ENCODE results near the gene ADAMTS10.
"Not testable (repeated sequence)": the region's sequence is repeated elsewhere in the genome, so short reads cannot be mapped to it uniquely, and the experiment has no call there.

Gene ADAMTS10

GRCh38 chr19:8592231-8593009, 18.1 kb downstream of the ADAMTS10 start:
- peak; percentile 97 for DNase-seq

DNA sequence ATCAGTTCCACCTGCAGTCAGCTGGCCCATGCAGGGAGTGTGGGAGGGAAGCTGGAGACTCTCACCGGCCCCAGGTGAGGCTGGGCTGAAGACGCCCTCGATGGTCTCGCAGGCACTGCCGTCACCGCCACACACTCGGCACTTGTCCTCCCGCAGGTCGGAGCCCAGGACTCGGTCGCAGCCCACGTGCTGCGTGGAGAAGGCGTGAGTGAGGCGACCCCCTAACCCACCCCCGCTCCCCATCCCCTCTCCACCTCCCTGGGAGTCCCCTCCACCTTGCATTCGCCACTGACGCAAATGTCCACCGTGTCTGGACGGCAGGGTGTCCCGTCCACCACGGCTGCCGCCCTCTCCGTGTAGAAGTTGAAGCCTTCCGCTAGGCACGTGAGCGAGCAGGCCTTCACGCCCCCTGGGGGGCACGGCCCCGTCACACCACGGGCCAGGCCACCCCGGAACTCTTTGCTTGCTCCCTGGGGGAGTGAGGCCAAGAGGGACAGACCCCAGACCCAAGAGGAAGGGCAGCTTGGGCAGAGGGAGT, 21.3 kb downstream of the ADAMTS10 start:
- no peak for DNase-seq

GRCh38 chr19:8585894-8586750, 24.4 kb downstream of the ADAMTS10 start:
- peak; percentile 72 for DNase-seq

GRCh38 chr19:8584965-8585893, 25.3 kb downstream of the ADAMTS10 start:
- DNase-seq, result no peak

DNA sequence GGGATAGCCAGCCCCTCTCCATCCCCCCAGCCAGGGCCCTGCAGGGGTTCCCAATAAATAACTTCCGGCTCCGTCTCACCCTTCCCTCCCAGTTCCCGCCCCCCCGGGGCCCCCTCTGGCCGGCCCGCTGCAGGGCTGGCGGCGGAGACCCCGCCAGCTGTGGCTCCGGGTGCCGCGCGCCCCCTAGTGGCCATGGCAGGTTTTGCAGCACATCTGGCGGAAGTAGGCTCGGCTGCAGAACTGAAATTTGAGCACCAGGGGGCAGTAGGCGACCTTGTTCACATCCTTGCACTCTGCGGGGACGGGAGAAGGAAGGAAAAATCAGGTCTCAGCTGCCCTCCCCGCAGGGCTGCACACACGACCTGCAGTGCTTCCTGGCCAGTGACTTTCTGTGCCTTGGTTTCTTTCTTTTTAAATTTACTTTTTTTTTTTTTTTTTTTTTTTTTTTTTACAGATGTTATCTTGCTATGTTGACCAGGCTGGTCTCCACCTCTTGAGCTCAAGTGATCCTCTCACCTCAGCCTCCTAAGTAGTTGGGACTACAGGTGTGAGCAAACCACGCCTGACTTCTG, 29.7 kb downstream of the ADAMTS10 start:
- DNase-seq, result peak; percentile 90

DNA sequence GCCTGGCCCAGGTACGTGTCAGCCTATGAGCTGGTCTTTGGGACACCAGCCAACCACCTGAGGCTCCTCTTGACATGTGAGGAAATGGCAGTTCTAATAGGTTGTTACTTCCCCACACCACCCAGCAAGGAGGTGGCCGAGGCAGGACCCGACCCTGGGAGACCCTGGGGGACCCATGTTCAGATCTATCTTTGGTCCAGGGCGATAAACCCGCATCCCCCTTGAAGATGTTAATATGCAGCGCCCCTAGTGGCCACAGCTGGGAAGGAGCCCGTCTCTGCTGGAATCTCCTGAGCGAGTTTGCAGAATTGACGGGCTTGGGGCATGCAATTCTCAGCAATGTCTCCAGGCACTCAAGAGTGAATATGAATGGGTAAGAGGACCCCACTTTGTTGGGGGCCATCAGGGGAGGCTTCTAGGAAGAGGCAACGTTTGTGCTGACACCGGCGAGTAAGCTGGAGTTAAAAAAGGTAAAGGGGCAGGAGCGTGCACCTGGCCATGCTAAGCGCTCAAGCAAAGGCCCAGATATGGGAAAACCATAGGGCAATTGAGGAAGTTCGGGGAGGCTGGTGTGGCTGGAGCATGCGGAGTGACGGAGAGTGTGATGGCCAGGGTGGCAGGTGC, 31.8 kb downstream of the ADAMTS10 start:
- peak; percentile 85 for DNase-seq

DNA sequence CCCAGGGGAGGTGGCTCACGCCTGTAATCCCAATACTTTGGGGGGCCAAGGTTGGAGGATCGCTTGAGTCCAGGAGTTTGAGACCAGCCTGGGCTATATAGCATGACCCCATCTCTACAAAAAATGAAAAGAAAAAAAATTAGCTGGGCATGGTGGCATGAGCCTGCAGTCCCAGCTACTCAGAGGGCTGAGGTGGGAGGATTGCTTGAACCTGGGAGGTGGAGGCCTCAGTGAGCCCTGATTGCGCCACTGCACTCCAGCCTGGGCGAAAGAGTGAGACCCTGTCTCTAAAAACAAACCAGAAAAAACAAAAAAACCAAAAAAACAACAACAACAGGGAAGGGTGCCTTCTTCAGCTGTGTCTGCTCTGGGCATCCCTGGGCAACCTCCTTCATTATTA, 32.8 kb downstream of the ADAMTS10 start:
- no peak for DNase-seq

GRCh38 chr19:8577247-8577646, 33.3 kb downstream of the ADAMTS10 start, which contains the start of gene MYO1F:
MYO1F (minus strand) TSS chr19:8577442; CDS start chr19:8577309, 133 bp downstream.
- DNase-seq, result peak; percentile 35

DNA sequence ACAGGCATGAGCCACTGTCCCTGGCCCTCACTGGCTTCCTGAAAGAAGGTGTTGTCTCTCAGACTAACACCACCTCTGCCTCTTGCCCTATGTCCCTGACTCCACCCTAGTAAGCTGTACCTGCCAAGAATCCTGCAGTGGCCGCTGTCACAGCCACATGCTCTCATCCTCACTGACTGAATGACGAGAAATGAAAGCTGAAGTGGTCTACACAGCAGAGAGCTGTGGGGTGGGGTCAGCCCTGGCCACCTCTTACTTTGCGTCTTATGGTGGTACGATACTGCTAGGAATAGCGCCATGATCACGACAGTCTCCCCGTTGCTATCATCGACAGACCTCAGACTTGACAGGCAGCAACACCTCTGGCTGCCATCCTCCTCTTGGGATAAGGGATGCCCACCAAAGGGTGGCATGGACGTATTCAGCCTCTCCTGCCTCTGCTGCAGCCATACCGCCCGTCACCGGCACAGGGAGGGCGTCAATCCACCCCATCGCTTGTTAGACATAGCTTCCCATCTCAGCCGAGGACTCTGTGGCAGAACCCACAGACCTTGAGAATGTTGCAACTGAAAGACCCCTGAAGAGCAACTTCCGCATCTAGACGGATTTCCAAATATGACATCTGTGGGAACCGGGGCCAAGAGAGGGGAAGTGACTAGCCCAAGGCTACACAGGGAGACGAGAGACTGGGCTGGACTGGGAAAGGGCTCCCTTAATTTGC, 34.1 kb downstream of the ADAMTS10 start:
- DNase-seq, result peak; percentile 16

- DNase-seq, result peak; percentile 75
These were observed 35.0 kb downstream of the ADAMTS10 start for GRCh38 chr19:8575467-8575997.

- DNase-seq, result not testable (repeated sequence)
These were observed 35.9 kb downstream of the ADAMTS10 start for GRCh38 chr19:8574619-8574922.

DNA sequence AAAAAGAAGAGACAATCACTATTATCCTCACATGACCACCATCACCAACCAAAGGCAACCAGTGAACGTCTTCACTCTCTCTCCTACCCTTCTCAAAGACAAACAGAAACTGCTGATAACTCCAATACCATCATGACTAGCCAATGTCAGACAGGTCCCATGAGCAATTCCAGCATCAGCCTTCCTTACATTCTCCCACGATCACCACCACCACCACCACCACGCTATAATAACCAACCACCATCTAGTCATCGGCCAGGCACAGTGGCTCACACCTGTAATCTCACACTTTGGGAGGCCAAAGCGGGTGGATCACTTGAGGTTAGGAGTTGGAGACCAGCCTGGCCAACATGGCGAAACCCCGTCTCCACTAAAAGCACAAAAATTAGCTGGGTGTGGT, 37.2 kb downstream of the ADAMTS10 start:
- DNase-seq, result peak; percentile 23

GRCh38 chr19:8571006-8571411, 39.5 kb downstream of the ADAMTS10 start:
- DNase-seq, result peak; percentile 70

GRCh38 chr19:8569066-8569771, 41.3 kb downstream of the ADAMTS10 start:
- peak; percentile 85 for DNase-seq

DNA sequence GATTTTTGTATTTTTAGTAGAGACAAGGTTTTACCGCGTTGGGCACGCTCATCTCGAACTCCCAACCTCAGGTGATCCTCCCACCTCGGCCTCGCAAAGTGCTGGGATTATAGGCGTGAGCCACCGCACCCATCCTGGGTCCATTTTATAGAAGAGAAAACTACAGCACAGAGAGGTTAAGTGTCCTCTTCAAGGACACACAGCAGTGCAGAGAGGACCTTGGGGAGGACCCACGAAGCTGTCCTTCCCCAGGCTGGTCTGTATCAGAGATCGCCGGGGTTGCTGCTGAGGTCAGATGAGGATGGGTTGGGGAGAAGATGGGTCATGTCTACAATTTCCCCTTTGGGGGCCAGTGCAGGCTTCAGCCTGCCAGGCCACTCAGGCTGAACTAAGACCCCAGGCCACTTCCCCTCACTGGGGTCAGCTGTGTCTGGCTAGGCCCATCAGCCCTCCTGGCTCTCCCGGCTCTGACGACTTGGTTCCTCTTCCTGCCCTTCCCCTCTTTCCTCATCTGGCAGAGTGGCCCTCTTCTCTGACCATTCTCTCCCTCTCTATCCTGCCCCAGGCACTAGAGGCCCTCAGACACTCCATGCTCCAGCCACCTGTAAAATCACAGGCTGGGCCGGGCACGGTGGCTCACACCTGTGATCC, 42.9 kb downstream of the ADAMTS10 start:
- no peak for DNase-seq

DNA sequence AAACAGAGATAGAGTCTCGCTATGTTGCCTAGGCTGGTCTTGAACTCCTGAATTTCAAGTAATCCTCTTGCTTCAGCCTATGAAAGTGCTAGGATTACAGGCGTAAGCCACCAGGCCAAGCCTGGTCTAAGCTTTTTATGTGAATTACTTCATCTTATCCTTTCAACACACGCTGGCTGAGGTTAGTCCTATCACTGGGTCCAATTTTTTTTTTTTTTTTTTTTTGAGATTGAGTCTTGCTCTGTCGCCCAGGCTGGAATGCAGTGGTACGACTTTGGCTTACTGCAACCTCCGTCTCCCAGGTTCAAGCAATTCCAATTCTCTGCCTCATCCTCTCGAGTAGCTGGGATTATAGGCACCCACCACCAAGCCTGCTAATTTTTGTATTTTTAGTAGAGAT, 43.7 kb downstream of the ADAMTS10 start:
- no peak for DNase-seq

DNA sequence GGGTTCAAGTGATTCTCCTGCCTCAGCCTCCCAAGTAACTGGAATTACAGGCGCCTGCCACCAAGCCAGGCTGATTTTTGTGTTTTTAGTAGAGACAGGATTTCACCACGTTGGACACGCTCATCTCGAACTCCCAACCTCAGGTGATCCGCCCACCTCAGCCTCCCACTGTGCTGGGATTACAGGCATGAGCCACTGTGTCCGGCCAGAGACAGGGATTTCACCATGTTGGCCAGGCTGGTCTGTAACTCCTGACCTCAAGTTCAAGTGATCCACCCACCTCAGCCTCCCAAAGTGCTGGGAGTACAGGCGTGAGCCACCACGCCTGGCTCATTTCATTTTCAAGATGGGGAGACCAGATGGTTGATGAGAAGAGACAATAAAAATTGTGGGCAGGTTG, 45.6 kb downstream of the ADAMTS10 start:
- DNase-seq, result not testable (repeated sequence)

- DNase-seq, result no peak
These were observed 49.3 kb downstream of the ADAMTS10 start for GRCh38 chr19:8561075-8561764.

GRCh38 chr19:8558325-8558724, 52.2 kb downstream of the ADAMTS10 start:
- DNase-seq, result no peak
